DND-41 (cell line): ENCODE results near the gene TSPAN2.

Experiments used
- ATAC-seq: fragments of 200-7000 bp; cut with Tn5 transposase; 3 replicates; pipeline ENCODE4 v1.9.1; 2021; ENCODE audit warnings: low read depth; ENCODE audit not compliant: insufficient read depth
- DNase-seq: peaks from one replicate; pipeline ENCODE4 v3.0.0-alpha.2; 2020
- H2AFZ ChIP-seq: 2 replicates; pipeline ENCODE4 v1.6.0; 2012; ENCODE audit warnings: low read depth, low read length
- H3K27ac ChIP-seq: 2 replicates; pipeline ENCODE4 v1.5.1; 2012; ENCODE audit warnings: low read length, inconsistent platforms
- H3K27me3 ChIP-seq: fragments of 200-600 bp; sonication (generic); 2 replicates; pipeline ENCODE4 v1.6.0; 2012; ENCODE audit warnings: low read length, mild to moderate bottlenecking, inconsistent platforms; ENCODE audit not compliant: insufficient read depth, poor library complexity
- H3K36me3 ChIP-seq: 2 replicates; pipeline ENCODE4 v1.5.1; 2012; ENCODE audit warnings: low read length, inconsistent platforms; ENCODE audit not compliant: insufficient read depth
- H3K4me1 ChIP-seq: 2 replicates; pipeline ENCODE4 v1.5.1; 2012; ENCODE audit warnings: mild to moderate bottlenecking, low read length; ENCODE audit not compliant: insufficient read depth
- H3K4me2 ChIP-seq: 2 replicates; pipeline ENCODE4 v1.6.0; 2012; ENCODE audit warnings: mild to moderate bottlenecking, moderate library complexity, low read length, inconsistent platforms; ENCODE audit not compliant: insufficient read depth
- H3K4me3 ChIP-seq, 2 experiments: fragments of 200-600 bp in 1 of 2; shearing (Covaris generic) in 1 of 2; 2 replicates each; pipeline ENCODE4 v1.5.1; 2012 to 2016; ENCODE audit warnings: inconsistent platforms in 2 of 2, low read length in 2 of 2, mild to moderate bottlenecking in 2 of 2, low read depth in 1 of 2, moderate library complexity in 1 of 2
- H3K79me2 ChIP-seq: 2 replicates; pipeline ENCODE4 v1.6.0; 2012; ENCODE audit warnings: low read length, inconsistent platforms; ENCODE audit not compliant: insufficient read depth
- H3K9ac ChIP-seq: 2 replicates; pipeline ENCODE4 v1.6.0; 2012; ENCODE audit warnings: low read depth, mild to moderate bottlenecking, inconsistent platforms, low read length, moderate library complexity
- H3K9me3 ChIP-seq: 2 replicates; pipeline ENCODE4 v1.5.1; 2012; ENCODE audit warnings: low read length, moderate library complexity, mild to moderate bottlenecking, inconsistent platforms; ENCODE audit not compliant: insufficient read depth, severe bottlenecking
- H4K20me1 ChIP-seq: 2 replicates; pipeline ENCODE4 v1.6.0; 2012; ENCODE audit warnings: low read length; ENCODE audit not compliant: insufficient read depth
- EZH2 ChIP-seq: IDR thresholded peaks from 3 replicates; pipeline ENCODE4 v1.6.1; 2012; ENCODE audit warnings: borderline replicate concordance, low read depth, mild to moderate bottlenecking, moderate library complexity, low read length, inconsistent platforms; ENCODE audit not compliant: severe bottlenecking
- TF ChIP-seq, protein P1 (sequence below): IDR thresholded peaks from 2 replicates; pipeline ENCODE4 v1.5.1; 2012; ENCODE audit warnings: borderline replicate concordance, low read length, moderate library complexity, mild to moderate bottlenecking; ENCODE audit not compliant: poor library complexity, severe bottlenecking; ENCODE audit errors: extremely low read depth

TSPAN2 gene

GRCh38 chr1:115013792-115014191, 75.5 kb downstream of the TSPAN2 start:
- H4K20me1 ChIP-seq: no peaks in the 10 kb centered on the region
- no peaks in the 10 kb centered on the region for H3K4me1 ChIP-seq
- DNase-seq (no peak), ATAC-seq (no peak)
- H3K4me3 ChIP-seq: no peak overlapping the region
- H3K9me3 ChIP-seq: no peaks in the 10 kb centered on the region
- no peak overlapping the region for H3K4me2 ChIP-seq
- no peaks in the 10 kb centered on the region for H3K27me3 ChIP-seq
- no peaks in the 10 kb centered on the region for H3K79me2 ChIP-seq
- TF ChIP-seq, protein P1, sequence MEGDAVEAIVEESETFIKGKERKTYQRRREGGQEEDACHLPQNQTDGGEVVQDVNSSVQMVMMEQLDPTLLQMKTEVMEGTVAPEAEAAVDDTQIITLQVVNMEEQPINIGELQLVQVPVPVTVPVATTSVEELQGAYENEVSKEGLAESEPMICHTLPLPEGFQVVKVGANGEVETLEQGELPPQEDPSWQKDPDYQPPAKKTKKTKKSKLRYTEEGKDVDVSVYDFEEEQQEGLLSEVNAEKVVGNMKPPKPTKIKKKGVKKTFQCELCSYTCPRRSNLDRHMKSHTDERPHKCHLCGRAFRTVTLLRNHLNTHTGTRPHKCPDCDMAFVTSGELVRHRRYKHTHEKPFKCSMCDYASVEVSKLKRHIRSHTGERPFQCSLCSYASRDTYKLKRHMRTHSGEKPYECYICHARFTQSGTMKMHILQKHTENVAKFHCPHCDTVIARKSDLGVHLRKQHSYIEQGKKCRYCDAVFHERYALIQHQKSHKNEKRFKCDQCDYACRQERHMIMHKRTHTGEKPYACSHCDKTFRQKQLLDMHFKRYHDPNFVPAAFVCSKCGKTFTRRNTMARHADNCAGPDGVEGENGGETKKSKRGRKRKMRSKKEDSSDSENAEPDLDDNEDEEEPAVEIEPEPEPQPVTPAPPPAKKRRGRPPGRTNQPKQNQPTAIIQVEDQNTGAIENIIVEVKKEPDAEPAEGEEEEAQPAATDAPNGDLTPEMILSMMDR: no peak
- no peak for TF ChIP-seq EZH2
- H3K9ac ChIP-seq: no peak overlapping the region
- H3K36me3 ChIP-seq: no peaks in the 10 kb centered on the region
- no peak overlapping the region for H2AFZ ChIP-seq
- no peak overlapping the region for H3K27ac ChIP-seq

DNA sequence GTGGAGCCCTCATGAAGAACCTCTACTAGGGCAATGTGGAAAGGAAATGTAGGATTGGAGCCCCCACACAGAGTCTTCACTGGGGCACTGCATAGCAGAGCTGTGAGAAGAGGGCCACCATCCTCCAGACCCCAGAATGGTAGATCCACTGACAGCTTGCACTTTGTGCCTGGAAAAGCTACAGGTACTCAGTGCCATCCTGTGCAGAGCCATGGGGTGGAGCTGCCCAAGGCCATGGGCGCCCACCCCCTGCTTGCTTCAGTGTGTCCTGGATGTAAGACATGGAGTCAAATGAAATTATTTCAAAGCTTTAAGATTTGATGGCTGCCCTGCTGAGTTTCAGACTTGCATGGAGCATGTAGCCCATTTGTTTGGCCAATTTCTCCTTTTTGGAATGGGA, 76.9 kb downstream of the TSPAN2 start:
- H3K4me3 ChIP-seq: no peak overlapping the region
- H3K79me2 ChIP-seq: no peaks in the 10 kb centered on the region
- H3K9ac ChIP-seq: no peak overlapping the region
- H3K27me3 ChIP-seq: no peaks in the 10 kb centered on the region
- H3K4me2 ChIP-seq: no peak overlapping the region
- no peak overlapping the region for H3K27ac ChIP-seq
- TF ChIP-seq EZH2: no peak
- H3K9me3 ChIP-seq: no peaks in the 10 kb centered on the region
- ATAC-seq (no peak), DNase-seq (no peak)
- no peaks in the 10 kb centered on the region for H3K4me1 ChIP-seq
- no peaks in the 10 kb centered on the region for H4K20me1 ChIP-seq
- no peaks in the 10 kb centered on the region for H3K36me3 ChIP-seq
- H2AFZ ChIP-seq: no peak overlapping the region

DNA sequence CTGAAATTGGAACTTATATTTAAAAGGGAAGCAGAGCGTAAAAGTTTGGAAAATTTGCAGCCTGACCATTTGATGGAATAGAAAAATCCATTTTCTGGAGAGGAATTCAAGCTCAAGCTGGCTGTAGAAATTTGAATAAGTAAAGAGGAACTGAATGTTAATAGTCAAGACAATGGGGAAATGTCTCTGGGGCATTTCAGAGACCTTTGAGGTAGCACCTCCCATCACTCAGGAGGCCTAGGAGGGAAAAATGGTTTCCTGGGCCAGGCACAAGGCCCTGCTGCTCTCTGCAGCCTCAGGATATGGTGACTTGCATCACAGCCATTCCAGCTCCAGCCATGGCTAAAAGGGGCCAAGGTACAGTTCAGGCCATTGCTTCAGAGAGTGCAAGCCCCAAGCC, 77.3 kb downstream of the TSPAN2 start:
- Histone ChIP-seq H3K4me3 (no peak overlapping the region), H3K9ac (no peak overlapping the region), H3K36me3 (no peaks in the 10 kb centered on the region), H3K4me1 (no peaks in the 10 kb centered on the region), H3K9me3 (no peaks in the 10 kb centered on the region), H4K20me1 (no peaks in the 10 kb centered on the region), H3K27me3 (no peaks in the 10 kb centered on the region), H2AFZ (no peak overlapping the region), H3K27ac (no peak overlapping the region), H3K4me2 (no peak overlapping the region), H3K79me2 (no peaks in the 10 kb centered on the region)
- no peak for ATAC-seq
- DNase-seq: no peak
- TF ChIP-seq, protein P1: no peak
- TF ChIP-seq EZH2: no peak

GRCh38 chr1:115006191-115006590, 83.1 kb downstream of the TSPAN2 start:
- H3K79me2 ChIP-seq: no peaks in the 10 kb centered on the region
- peaks cover 4% of the 10 kb centered on the region for H3K27me3 ChIP-seq
- no peaks in the 10 kb centered on the region for H3K36me3 ChIP-seq
- no peak overlapping the region for H3K4me2 ChIP-seq
- H3K4me3 ChIP-seq: no peak overlapping the region
- DNase-seq: no peak
- no peaks in the 10 kb centered on the region for H3K4me1 ChIP-seq
- no peak overlapping the region for H3K9ac ChIP-seq
- H2AFZ ChIP-seq: no peak overlapping the region
- no peak overlapping the region for H3K27ac ChIP-seq
- no peaks in the 10 kb centered on the region for H3K9me3 ChIP-seq
- no peak for TF ChIP-seq EZH2
- TF ChIP-seq, protein P1: no peak
- no peaks in the 10 kb centered on the region for H4K20me1 ChIP-seq
- ATAC-seq: no peak
